HEK293 (cell line): Measurements from ENCODE around the gene STRN.

ENCODE experiments used
- CTCF ChIP-seq: fragments of 450-650 bp; formaldehyde crosslinking; IDR thresholded peaks from 2 replicates; pipeline ENCODE4 v1.5.1; 2016; ENCODE audit warnings: missing biosample characterization, missing genetic modification characterization
- HIC1 ChIP-seq: fragments of 450-650 bp; formaldehyde crosslinking; IDR thresholded peaks from 2 replicates; pipeline ENCODE4 v1.5.1; 2016; ENCODE audit warnings: missing biosample characterization, missing genetic modification characterization
- SALL2 ChIP-seq: fragments of 450-650 bp; formaldehyde crosslinking; IDR thresholded peaks from 2 replicates; pipeline ENCODE4 v1.5.0; 2017; ENCODE audit warnings: missing biosample characterization, mild to moderate bottlenecking, missing genetic modification characterization, borderline replicate concordance
- ZBTB17 ChIP-seq: fragments of 450-650 bp; formaldehyde crosslinking; IDR thresholded peaks from 2 replicates; pipeline ENCODE4 v1.5.1; 2016; ENCODE audit warnings: missing biosample characterization, missing genetic modification characterization
- ZBTB49 ChIP-seq: fragments of 450-650 bp; formaldehyde crosslinking; IDR thresholded peaks from 2 replicates; pipeline ENCODE4 v1.5.1; 2016; ENCODE audit warnings: missing biosample characterization, missing genetic modification characterization, low read depth
- ZFP69B ChIP-seq: fragments of 450-650 bp; formaldehyde crosslinking; IDR thresholded peaks from 2 replicates; pipeline ENCODE4 v1.5.1; 2016; ENCODE audit warnings: missing biosample characterization, missing genetic modification characterization
- ZNF426 ChIP-seq: fragments of 450-650 bp; formaldehyde crosslinking; IDR thresholded peaks from 2 replicates; pipeline ENCODE4 v1.5.1; 2017; ENCODE audit warnings: missing biosample characterization, missing genetic modification characterization, mild to moderate bottlenecking, inconsistent platforms, moderate library complexity
- ZNF513 ChIP-seq: fragments of 450-650 bp; IDR thresholded peaks from 2 replicates; pipeline ENCODE4 v1.5.1; 2018; ENCODE audit warnings: missing biosample characterization, missing genetic modification characterization

- TF ChIP-seq CTCF (tag by site-specific recombination) (no peak), ZBTB49 (no peak), ZNF513 (tag by site-specific recombination) (no peak), HIC1 (tag by site-specific recombination) (no peak), ZBTB17 (no peak), ZNF426 (tag by site-specific recombination) (no peak), ZFP69B (tag by site-specific recombination) (no peak), SALL2 (no peak)
Observed at GRCh38 chr2:36858551-36859365, 107.6 kb downstream of the STRN start.
